Inferior parietal cortex (tissue), 1 donor: ENCODE measurements around the gene STEAP3.

Experiments used
- DNase-seq: peaks from one replicate; pipeline ENCODE4 v3.0.0-alpha.2; 2016; ENCODE audit errors: extremely low spot score

The STEAP3 gene

DNA sequence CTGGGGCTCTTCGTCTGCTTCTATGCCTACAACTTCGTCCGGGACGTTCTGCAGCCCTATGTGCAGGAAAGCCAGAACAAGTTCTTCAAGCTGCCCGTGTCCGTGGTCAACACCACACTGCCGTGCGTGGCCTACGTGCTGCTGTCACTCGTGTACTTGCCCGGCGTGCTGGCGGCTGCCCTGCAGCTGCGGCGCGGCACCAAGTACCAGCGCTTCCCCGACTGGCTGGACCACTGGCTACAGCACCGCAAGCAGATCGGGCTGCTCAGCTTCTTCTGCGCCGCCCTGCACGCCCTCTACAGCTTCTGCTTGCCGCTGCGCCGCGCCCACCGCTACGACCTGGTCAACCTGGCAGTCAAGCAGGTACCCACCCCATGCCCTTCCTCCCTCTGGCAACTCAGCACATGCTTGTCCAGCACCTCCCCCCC, 24.2 kb downstream of the STEAP3 start:
- DNase-seq, result no peak

DNA sequence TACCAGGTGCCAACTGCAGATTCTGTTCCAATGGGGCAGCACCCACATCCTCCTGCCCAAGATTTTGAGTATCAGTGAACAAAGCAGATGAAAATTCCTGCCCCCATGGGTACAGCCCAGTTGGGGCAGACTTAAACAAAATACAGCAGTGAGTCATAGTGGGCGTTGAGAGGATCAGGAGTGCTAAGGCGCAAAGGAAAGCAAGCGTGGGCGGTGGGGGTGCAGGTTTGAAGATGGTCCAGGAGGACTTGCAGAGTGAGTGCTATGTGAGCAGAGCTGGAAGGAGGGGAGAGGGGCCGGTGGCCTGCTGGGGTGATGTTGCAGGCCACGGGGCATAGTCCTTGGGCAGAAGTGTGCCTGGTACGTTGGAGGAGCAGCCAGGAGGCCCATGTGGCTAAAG, 24.7 kb downstream of the STEAP3 start:
- DNase-seq, result no peak

DNA sequence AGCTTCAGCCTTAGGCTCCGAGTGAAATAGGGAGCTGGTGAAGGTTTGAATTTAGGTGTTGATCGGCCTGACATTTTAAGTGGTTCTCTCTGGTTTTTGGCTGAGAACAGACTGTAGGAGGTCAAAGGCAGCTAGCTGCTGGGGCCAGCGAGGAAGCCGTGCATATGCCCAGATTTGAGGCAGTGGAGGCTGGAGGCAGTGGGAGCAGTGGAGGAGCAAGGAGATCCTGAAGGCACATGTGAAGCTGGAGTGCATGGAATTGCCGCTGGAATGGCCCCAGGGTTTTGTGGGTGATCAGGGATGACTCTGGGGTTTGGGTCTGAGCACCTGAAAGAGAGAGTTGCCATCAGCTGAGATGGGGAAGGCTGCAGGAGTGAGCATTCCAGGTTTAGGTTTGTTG, 25.1 kb downstream of the STEAP3 start:
- DNase-seq, result no peak

DNA sequence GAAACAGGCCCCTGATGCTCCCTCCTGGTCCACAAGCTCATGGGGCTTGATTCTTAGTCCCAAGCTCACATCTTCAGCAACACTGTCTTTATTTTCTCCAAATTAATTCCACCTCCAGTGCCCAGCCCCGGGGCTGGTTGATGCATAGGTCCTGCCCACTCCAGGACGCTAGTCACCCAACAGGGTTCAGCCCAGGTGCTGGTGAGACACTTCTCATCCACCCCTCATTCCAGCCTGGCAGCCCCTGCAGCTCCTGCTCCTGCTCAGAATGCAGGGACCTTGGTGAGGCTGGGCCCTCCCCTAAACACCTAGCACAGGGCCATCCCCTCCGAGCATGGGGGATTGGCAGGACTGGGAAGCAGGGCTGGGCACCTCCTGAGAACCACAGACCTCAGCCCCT, 25.7 kb downstream of the STEAP3 start:
- no peak for DNase-seq

DNA sequence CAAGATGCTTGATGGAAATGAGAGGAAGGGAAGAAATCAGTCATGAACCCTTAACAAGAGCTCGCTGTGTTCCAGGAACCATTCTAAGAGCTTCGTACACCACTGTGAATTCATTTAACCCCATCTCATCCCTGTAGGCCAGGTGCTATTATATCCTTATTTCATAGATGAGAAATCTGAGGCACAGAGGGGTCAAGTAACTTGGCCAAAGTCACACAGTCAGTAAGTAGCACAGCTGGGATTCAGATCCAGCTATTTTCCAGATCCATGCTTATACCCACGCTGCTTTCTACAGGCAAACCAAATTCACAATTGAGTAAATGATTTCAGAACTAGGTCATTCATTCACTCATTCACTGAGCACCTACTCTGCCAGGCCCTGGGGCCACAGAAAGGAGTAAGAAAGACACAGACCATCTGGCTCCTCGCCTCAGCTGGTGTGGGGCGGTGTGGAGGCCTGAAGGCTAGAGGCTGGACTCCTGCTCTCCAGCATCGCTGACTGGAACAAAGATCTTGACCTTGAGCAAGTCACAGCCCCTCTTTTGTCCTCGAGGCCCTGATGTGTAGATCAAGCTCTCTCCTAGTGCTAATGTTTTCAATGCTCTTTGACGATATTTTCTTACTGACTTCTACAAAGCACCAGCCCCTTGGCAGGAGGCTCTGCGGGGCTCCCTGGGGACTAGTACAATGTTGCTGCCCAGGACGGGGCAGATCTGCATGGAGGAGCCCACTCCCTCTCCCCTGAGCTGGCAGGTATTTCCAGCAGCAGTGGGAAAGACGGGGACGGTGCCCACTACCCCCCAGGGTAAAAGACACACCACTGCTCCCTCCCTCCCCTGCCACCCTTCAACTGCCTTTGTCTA, 26.5 kb downstream of the STEAP3 start:
- no peak for DNase-seq

DNA sequence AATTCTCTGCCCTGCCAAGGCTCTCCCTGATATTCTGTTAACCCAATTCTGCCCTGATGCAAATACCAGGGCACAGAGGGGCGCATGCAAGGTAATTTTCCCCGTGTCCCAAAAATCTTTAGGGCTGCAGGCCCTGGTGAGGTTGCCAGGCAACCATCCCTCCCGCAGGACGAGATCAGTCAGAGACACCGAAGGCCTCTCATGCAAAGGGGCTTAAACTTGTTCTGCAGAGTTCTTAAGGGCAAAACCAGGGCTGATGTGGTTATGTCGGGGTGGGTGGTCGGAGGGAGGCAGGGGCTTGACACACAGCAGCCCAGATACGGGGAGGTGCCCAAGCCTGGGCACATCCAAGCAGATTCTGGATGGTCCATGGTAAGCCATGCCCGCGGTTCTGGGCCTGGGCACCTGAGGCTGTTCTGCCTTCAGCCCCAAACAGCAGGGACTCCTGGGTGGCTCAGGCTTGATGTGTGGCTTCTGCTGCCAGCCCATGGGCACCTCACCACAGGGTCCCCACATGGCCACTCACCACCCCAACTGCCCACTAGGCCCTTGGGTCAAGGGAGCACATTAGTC, 27.2 kb downstream of the STEAP3 start:
- DNase-seq, result no peak

DNA sequence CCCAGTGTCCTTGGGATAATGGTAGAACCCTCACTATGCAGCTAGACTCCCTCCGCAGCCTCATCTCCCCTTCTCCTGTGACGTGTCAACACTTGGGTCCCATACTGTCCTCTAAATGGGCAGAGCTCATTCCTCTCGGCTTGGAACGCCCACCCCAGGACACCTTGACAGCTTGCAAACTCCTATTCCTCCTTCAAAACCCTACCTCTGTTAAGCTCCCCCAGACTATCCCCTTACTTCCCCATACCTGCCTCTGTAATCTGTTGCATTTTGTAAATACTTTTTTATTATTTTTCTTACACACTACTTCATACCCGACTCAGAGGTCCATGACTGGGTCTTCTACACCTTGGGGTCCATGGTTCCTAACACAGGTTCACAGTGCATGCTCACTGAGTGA, 28.0 kb downstream of the STEAP3 start:
- DNase-seq, result no peak

DNA sequence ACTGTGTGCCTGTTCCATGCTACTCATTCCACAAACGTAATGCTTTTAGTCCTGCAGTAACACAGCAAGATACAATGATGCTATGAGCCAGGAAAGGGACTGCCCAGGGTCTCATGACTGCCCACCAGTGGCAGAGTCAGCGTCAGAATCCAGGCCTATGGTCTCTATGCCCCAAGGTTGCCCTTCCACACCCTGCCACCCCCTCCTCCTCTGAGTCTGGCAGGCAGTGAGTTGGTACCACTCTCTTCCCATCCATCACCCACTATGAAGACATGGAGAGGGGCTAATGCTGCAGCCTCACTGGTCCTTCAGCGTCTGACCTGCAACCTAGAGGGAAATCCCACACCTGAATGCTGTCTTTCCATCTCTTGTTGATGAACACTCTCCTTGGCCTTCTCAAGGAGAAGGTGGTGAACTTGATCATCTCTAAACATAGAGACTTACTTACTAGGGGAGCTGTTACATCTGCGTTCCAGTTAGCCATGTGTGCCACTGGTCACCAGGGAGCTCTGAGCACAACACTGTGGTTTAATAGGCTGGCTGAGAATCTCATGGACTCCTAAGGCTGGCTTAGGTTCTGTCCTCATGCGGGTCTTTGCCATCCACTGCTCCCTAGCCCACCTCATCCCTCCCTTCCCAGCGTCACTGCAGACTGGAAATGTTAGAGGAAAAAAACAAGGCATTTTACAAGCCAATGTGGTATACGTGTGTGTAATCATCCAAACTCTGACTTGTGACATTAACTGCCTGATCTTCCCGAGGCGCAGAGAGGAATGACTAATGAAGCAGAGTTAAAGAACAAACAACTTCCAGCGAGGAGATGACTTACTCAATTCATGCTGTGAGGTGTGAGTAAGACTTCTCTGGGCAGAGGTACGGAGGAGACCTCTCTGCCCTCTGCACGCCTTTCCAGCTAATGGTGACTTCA, 28.8 kb downstream of the STEAP3 start:
- no peak for DNase-seq

DNA sequence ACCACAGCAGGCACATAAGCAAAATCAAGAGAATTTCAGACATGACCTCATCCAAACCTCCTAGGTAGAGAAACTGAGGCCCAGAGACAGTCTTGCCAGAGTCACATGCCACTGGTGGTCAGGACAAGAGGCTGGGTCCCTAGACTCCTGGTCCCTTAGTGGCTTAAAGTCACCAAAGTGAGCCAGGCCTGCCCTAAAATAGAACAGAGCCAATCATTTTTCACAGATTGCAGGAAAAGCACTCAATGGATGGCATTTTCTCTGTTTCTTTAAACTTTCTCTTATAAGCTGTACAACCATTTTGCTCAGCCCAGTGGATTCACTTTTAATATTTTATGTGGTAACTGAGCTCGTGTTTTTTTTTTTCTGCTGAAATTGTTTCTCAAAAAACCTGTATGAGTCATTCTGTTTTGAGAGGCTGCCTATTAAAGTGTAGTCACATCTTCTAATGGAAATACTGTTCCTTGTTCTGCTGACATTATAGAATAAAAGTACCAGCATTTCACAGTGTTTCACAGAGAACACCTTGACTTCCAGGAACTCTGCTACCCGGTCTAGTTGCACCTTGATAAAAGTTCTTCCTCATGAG, 29.6 kb downstream of the STEAP3 start:
- no peak for DNase-seq

DNA sequence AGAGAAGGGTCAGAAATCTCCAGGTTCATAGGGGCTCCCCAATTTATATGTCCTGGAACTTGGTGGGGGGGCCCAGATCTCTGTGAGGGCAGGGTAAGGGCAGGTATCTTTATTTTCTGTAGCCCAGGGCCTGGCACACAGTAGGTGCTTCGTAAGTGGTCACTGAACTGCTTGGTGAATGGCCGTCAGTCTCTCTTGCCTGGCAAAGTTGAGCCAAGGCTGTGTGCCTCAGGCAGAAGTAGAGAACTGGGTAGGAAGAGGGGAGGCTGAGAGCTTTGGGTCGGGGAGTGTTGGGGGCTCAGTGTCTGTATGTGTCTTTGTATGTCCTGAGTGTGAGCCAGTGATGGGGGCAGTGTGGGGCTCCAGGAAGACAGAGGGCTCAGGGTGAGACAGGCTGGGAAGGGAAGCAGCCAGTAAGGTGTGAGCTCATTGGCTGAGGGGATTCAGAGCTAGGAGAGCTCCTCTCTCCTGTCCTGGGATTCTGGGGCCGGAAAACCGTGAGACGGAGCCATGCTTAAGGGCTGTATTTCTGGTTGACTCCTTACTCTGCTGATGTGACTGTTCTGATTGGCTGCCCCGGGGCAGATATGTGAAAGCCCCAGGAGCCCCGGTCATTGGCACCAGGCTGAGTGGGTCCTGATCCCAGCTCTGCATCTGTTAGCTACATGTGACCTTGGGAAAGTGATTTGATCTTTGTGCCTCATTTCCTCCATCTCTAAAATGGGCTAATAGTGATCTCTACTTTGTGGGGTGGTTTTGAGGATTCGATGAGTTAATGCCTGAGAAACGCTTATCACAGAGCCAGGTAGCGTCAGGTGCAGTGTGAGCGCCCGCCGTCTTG, 30.3 kb downstream of the STEAP3 start:
- no peak for DNase-seq

DNA sequence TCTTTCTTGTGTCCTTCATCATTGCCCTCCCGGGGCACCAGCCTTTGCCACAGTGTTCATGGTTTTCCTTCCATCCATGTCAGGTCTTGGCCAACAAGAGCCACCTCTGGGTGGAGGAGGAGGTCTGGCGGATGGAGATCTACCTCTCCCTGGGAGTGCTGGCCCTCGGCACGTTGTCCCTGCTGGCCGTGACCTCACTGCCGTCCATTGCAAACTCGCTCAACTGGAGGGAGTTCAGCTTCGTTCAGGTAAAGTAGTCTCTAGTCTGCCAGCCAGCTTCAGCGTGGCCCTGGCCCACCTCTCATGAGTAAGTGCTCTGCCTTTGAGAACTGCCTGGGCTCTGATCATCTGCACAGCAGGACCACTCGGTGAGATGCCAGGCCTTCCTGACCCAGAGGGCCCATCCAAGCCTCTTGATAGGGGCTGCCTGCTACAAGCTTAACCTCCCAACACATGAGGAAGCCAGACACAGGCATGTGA, 31.0 kb downstream of the STEAP3 start:
- DNase-seq, result no peak

DNA sequence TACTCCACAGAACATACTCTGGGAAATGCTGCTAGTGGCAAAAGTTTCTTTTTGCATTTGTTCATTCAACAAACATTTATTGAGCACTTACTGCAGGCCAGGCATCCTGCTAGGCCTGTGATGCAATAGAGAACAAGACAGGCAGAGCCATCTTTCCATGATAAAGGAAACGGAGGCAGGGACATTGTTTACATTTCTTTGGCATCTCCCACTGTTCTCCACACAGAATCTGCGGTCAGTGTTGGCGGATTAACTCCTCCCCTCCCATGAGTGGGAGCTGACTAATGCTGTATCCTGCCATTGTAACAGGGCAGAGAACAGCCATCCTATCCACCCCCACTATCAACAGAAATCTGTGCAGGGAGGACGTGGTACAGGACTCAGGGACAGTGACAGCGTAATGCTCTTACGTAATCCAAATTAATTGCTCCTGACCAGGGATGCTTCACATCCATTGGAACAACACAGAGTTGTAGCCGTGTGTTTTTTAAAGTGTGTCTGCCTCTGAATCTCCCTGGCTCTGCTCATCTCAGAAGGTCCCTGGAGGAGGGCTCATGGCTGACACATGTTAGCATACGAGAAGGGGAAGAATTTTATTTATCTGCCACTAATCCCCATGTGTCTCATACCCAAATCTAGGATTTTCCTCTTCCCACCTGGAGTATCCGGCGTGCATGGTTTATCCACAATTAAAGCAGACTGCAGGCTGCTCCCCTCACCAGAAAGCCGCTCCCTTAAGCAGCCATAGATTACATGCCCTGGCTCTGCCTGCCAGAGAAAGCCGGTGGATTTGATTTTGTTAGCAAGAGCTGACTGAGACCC, 32.3 kb downstream of the STEAP3 start:
- no peak for DNase-seq

DNA sequence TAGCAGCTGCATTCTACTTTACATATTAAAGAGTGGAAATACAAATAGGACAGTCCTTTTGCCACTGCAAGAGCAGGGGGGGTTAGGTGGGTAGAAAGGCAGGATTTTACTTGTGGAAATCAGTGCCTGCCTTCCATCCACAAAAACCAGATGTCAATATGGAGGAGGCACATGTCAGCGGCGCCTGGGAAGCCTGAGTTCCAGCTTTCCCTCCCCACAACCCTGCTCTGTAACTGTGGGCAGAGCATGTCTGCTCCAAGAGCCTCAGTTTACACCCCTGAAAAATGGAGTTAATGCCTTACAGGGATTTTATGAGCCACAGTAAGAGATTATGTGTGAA, 32.9 kb downstream of the STEAP3 start:
- DNase-seq, result no peak

DNA sequence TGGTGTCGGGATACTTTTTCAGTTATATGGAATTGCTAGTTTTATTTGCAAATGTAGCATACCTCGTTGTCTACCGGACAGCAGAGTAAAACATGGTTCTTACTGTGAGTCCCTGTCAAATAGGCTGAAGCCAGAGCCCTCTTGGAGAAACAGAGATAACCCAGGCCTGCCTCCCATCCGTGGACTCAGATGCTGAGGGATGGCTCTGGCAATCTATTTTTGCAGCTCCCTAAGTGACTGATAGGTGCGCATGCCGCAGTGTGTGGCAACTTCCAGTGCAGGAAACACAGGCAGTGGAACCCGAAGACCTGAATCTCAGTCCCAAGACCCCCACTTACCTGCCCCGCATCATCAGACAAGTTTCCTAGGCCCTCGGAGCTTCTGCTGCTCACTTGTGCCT, 33.6 kb downstream of the STEAP3 start:
- no peak for DNase-seq

DNA sequence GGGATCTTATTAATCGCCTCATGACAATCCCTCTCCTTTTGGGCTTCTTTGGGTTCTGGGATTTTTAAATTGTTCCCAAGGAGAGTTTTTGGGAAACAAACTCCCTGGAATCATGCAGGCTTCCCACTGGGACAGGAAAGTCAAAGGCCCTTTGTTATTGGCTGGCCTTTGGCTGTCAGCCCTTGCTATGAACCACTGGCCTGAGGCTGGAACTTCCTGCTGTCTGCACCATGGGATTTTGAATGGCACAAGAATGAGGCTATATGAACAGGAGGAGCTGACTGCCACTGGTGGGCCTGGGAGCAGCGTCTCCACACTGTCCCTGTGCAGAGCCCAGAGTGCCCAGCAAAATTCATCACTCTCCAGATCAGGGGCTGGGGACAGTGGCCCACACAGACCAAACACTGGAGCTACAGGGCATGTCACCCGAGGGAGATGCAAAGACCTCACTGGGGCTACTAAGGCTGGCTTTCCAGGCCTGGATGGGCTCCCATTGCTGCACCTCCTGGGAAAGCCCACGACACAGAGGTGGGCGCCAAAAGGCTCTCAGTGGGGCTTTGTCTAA, 35.7 kb downstream of the STEAP3 start:
- no peak for DNase-seq

DNA sequence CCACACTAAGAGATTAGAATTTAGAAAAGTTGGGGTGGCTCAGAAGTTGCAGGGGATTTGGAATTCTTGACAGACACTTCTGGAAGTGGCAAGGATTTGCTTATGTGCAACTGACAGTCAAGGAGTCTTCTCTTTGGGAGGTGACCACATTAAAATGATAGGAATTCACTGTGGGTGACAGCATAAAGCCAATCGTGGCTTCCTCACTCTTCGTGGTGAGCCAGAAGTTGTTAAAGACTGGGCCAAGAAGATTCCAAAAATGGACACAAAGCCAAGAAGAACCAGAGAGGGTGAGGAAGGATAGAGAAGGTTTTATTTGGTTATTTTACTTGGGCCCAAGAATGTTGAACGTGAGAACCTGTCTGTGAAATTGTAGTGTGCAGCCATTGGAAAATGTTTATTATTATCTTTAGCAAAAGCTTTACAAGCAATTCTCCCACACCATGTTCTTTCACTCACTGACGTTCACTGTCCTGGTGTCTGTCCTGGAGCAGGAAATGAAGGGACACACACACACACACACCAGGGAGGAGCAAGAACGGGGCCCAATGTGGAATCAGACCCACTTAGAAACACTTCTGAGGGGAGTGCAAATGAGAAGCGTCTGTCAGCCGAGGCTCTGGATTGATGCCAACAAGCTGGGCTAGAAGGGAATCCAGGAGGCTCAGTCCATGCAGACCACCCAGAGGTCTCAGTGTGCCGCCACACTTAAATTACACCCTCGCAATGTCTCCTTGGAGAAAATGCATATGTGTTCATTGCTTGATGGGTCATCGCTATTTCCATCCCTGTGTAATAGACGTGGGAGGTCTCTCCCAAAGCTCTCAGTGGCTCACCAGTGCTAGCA, 37.2 kb downstream of the STEAP3 start:
- DNase-seq, result no peak

DNA sequence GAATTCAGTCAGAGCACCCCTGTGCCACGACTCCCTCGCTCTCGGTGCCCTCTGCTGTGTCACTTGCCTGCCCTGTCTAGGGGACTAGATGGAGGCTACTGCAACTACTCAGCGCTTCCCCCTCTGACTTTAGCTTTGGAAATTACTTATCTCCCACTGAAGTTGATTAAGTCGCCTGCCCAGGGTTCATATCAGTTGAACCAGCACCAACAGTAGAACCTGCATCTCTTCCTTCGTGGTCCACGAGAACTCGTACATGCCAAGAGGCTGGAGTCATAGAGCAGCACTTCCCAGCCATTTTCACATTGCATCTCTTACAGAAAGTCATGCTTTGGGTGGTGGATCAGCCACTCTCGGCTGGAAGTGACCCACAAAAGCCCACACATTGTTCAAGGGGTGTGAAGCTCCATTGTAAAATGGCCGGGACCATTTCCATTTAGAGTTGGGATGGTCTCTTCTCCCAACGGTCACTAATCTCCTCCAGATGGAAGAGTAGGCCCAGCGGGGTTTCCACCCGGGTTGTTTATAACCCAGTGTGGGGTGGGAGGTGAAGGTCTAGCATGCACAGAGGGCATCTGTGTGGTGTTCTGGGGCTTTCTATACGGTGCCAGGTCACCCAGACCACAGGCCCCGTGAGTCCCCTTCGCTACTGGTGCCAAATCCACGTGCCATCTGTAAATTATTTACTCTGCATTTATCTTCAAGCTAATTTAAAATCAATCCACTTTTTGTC, 38.0 kb downstream of the STEAP3 start:
- no peak for DNase-seq

DNA sequence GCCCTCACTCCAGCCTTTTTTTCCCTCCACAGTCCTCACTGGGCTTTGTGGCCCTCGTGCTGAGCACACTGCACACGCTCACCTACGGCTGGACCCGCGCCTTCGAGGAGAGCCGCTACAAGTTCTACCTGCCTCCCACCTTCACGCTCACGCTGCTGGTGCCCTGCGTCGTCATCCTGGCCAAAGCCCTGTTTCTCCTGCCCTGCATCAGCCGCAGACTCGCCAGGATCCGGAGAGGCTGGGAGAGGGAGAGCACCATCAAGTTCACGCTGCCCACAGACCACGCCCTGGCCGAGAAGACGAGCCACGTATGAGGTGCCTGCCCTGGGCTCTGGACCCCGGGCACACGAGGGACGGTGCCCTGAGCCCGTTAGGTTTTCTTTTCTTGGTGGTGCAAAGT, 39.4 kb downstream of the STEAP3 start:
- DNase-seq, result no peak
